ENCODE data around the gene NDUFB10.

Gene NDUFB10

DNA sequence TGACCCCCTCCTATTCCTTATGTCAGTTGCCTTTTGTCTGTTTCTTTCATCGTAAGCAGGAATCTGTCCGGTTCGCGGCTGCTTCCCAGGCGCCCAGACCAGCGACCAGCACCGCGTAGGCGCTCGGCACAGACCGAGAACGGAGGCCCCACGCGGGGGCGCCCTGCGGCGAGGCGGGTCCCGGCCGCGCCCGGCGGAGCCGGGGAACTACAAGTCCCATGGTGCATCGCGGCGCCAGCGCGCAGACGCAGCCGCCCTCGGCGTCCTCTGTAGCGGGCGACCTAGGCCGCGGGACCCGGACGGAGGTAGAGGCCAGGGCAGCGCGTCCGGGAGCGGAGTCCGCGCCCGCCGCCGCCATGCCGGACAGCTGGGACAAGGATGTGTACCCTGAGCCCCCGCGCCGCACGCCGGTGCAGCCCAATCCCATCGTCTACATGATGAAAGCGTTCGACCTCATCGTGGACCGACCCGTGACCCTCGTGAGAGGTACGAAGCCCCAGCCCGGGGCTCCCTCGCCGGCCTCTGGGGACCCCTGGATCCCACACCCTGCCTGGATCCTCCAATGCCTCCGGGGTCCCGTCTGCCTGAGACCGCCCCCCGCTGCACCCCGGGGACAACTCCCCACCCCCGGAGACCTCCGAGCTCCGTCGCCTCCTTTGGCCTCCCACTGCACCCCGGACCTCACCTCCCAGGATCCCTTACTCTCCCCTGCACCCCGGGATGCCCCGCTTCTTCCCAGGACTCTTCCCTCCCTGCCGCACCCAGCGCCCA lies at the start of gene NDUFB10:
NDUFB10 (plus strand) TSS at position 270 of the 771 bp plus-strand sequence; CDS start at position 357, 87 bp downstream.
- peak; percentile 85 for TF ChIP-seq CTCF (IDR thresholded peaks at IDR 0.05; ENCODE audit: extremely low read depth, missing control alignments)
- DNase-seq (ENCODE audit: low spot score) = peak; percentile 96

- DNase-seq (ENCODE audit: low spot score) = no peak
- no peak for TF ChIP-seq CTCF (IDR thresholded peaks at IDR 0.05; ENCODE audit: extremely low read depth, missing control alignments)
Measured at GRCh38 chr16:1909561-1910231, 49.6 kb upstream of the NDUFB10 start.

DNA sequence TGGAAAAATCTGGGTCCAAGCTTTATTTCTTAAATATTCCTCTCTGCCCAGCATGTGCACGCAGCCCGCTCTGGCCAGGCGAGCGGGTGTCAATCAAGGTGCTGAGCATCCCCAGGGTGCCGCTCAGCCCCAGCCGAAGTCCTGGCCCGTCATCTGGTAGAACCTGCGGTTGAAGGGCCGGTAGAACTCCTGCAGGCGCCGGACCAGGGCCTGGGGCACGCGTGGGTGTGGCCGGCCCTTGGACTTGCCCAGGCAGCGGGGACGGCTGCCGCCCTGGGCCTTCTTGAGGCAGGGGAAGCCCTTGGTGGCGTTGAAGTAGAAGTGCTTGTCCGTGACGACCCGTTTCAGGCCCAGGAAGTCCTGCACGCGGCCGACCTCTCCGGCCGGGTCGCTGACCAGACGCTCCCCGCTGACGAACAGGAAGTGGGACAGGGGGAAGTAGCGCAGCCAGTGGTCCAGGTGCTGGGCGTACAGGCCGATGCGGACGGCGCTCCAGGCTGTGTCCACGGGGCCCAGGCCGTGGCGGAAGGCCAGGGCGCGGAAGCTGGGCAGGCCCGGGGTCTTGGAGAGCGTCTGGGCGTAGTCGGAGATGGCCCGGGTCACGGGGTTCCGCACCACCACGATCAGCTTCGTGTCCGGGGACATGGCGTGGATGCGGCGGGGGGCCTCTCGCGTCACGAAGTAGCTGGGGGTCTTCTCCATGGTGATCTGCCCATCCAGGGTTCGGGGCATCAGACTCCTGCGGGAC lies 47.7 kb upstream of the NDUFB10 start:
- no peak for DNase-seq (ENCODE audit: low spot score)

DNA sequence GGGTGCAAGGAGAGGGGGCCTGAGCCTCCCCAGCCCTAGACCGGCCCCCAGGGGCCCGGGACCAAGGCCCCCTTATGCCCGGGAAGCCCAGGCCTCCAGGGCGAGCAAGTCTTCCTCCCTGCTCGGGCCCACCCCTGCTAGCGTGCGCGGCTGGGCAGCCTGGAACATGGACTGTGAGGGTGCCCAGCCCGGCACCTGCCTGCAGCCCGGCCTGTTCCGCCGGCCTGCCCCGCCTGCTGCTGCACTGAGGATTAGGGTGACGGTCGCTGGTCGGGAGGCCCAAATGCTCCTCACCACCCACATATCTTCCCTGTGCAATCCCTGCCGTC lies 47.2 kb upstream of the NDUFB10 start:
- DNase-seq (ENCODE audit: low spot score) = no peak
- TF ChIP-seq CTCF (IDR thresholded peaks at IDR 0.05; ENCODE audit: extremely low read depth, missing control alignments) = no peak

More for the DNA sequence above, 47.7 kb upstream of the NDUFB10 start:
- no peak for TF ChIP-seq CTCF (IDR thresholded peaks at IDR 0.05; ENCODE audit: extremely low read depth, missing control alignments)

- DNase-seq (ENCODE audit: low spot score) = no peak
- no peak for TF ChIP-seq CTCF (IDR thresholded peaks at IDR 0.05; ENCODE audit: extremely low read depth, missing control alignments)
Measured at GRCh38 chr16:1913327-1914083, 45.8 kb upstream of the NDUFB10 start.

GRCh38 chr16:1914084-1914608 lies 45.2 kb upstream of the NDUFB10 start:
- no peak for TF ChIP-seq CTCF (IDR thresholded peaks at IDR 0.05; ENCODE audit: extremely low read depth, missing control alignments)
- no peak for DNase-seq (ENCODE audit: low spot score)
